SJSA1 (cell line): ENCODE results near the gene FNDC3B. TPM values are rescaled to one million over a fixed set of nuclear protein-coding genes. Genes with fewer than 3 reads are reported as not detected.
A peak's percentile ranks its signal among the peaks of the same experiment; 100 is the strongest.

Experiments used
- DNase-seq, 2 experiments: peaks; one replicate each; pipeline ENCODE4 v3.0.0-alpha.2; 2015 to 2020; ENCODE audit warnings: low spot score in 2 of 2, low read depth in 1 of 2
- H3K27ac ChIP-seq: fragments of 250-450 bp; sonication (Bioruptor Pico); 2 replicates; pipeline ENCODE4 v1.5.1; 2020; ENCODE audit warnings: mild to moderate bottlenecking, moderate library complexity
- H3K27me3 ChIP-seq: fragments of 250-450 bp; sonication (Bioruptor Pico); replicated peaks from 2 replicates; pipeline ENCODE4 v1.5.1; 2020; ENCODE audit warnings: mild to moderate bottlenecking, moderate library complexity
- H3K36me3 ChIP-seq: fragments of 250-450 bp; sonication (Bioruptor Pico); 2 replicates; pipeline ENCODE4 v1.5.1; 2020; ENCODE audit warnings: mild to moderate bottlenecking
- H3K4me1 ChIP-seq: fragments of 250-450 bp; sonication (Bioruptor Pico); replicated peaks from 2 replicates; pipeline ENCODE4 v1.6.1; 2021; ENCODE audit warnings: mild to moderate bottlenecking
- H3K4me3 ChIP-seq: fragments of 250-450 bp; sonication (Bioruptor Pico); 2 replicates; pipeline ENCODE4 v1.5.1; 2020; ENCODE audit warnings: mild to moderate bottlenecking
- H3K9me3 ChIP-seq: fragments of 250-450 bp; sonication (Bioruptor Pico); replicated peaks from 2 replicates; pipeline ENCODE4 v1.5.1; 2020; ENCODE audit warnings: mild to moderate bottlenecking
- total RNA-seq: library from RNA; depleted of rRNA; stranded (reverse); fragments of >200 nt; shearing (Covaris generic); gene quantifications from 2 replicates; pipeline ENCODE4 v1.2.3, GENCODE V29; 2014

FNDC3B gene
- total RNA-seq, 1 experiment from 2014 or later = 73.4 TPM

DNA sequence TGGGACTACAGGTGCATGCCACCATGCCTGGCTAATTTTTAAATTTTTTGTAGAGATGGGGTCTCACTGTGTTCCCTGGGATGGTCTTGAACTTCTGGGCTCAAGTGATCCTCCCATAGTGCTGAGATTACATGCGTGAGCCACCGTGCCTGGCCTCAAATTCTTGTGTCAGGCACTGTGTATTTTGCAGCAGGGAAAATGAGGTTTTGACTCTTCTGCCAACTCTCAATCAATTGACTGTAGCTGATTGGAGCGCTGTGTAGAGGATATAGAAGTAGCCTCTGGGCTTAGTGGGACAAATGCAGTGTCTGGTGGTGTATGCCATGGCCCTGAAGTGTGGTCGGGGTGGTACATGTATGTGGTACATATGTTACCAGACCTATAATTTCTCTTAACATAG is 152.3 kb downstream of the FNDC3B start:
- no peak for DNase-seq
- H3K27me3 ChIP-seq = no peaks in the 10 kb centered on the region
- no peaks in the 10 kb centered on the region for H3K4me1 ChIP-seq
- H3K9me3 ChIP-seq = no peaks in the 10 kb centered on the region
- 0 out of 2 replicates have a peak, but pooled peaks cover 4% of the 10 kb centered on the region for H3K36me3 ChIP-seq
- H3K4me3 ChIP-seq = no peak overlapping the region
- no peak overlapping the region for H3K27ac ChIP-seq

DNA sequence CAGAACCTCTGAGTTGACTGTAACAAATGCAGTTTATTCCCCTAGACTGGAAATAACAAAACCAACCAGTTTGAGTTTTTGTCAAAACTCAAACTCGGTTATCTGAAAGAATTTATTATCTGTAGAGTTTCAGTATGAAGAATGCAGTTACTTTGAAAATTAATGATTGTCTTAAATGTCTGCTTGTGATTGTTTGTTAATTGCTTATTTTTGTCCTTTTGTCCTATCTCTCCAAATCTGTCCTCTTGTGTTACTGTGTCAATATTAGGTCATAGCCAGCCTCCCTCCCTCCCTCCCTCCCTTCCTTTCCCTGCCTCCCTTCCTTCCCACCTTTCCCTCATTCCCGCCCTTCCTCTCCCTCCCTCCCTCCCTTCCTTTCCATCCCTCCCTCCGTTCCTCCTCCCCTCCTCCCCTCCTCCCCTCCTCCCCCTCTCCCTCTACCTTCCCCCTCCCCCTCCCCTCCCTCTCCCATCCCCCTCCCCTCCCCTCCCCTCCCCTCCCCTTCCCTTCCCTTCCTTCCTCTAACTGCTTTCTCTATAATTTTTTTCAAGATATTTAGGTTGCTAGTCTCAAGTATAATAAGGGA is 153.5 kb downstream of the FNDC3B start:
- Histone ChIP-seq H3K4me1 (no peaks in the 10 kb centered on the region), H3K27me3 (no peaks in the 10 kb centered on the region), H3K27ac (no peak overlapping the region), H3K9me3 (0 out of 2 replicates have a peak, but pooled peaks cover 3% of the 10 kb centered on the region), H3K36me3 (0 out of 2 replicates have a peak, but pooled peaks cover 4% of the 10 kb centered on the region), H3K4me3 (no peak overlapping the region)
- DNase-seq = no peak

DNA sequence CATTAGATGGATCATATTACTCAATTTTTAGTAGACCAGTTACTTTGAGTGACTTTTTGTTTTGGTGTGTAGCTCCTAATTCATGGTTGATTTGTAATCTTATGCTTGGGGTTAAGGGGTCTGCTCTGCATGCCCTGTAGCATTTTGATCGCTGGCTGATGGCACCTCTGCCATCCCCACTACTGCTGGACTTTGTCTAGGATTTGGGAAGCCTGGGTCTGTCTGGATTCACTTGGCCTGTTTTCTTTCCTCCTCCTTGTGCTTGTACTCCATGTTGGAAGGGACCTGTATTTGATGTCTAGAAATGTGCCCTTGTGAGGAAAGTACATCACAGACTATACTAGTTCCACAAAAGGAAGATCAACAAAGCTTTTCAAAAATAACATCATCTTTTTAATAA is 154.1 kb downstream of the FNDC3B start:
- Histone ChIP-seq H3K4me1 (no peaks in the 10 kb centered on the region), H3K9me3 (0 out of 2 replicates have a peak, but pooled peaks cover 3% of the 10 kb centered on the region), H3K27ac (no peak overlapping the region), H3K27me3 (no peaks in the 10 kb centered on the region), H3K4me3 (no peak overlapping the region), H3K36me3 (0 out of 2 replicates have a peak, but pooled peaks cover 4% of the 10 kb centered on the region)
- DNase-seq = no peak

DNA sequence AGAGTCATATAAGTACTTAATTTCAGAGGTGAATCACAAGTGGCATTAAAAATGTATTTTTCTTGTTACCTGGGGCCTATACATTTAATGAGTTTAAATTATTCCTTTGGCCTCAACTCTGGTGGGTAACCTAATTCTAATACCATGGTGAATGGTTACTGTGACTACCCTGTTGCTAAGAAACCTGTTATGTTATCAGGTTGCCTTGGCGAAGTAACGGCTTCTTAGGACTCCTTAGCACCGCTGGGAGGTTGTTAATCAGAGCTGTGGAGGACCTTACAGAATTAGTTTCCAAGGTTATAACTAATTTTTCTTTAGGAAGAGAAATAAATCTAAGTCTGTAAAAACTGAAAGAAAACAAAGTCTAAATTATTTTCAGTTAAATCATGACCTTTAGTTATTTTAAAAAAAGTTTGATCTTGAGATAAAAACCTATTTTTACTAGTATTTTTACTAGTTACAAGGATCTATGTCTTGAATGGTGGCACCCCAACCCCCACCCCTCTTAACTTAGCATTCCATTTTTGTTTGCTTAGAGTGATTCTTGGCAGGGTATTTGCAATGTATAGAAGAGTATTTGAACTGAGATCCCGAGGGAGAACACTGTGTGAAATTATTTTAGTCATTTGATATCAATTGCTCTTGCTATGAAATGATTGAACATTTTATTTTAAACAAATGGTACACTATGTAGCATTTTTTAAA is 155.5 kb downstream of the FNDC3B start:
- H3K27ac ChIP-seq = no peak overlapping the region

DNA sequence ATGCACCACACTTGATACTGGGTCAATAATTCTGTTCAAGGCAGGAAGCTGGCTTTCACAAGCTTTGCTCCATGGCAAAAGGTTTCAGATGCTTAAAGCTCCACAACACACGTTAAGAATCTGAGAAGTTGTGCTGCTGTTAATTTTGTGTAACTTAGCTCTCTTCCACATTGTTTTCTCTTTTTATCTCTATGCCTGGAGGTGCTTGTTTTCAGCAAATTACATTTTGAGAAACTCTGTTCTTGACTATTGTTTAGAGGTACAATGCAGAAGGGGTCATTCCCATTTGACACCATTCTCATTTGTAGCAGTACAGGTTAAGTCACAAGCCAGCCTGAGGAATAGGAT is 156.0 kb downstream of the FNDC3B start:
- DNase-seq = no peak
- no peaks in the 10 kb centered on the region for H3K27me3 ChIP-seq
- no peak overlapping the region for H3K4me3 ChIP-seq
- H3K36me3 ChIP-seq = 0 out of 2 replicates have a peak, but pooled peaks cover 4% of the 10 kb centered on the region
- H3K27ac ChIP-seq = no peak overlapping the region
- H3K9me3 ChIP-seq = 0 out of 2 replicates have a peak, but pooled peaks cover 3% of the 10 kb centered on the region
- H3K4me1 ChIP-seq = peaks cover 6% of the 10 kb centered on the region

More for the DNA sequence above, 155.5 kb downstream of the FNDC3B start:
- DNase-seq = no peak
- 0 out of 2 replicates have a peak, but pooled peaks cover 3% of the 10 kb centered on the region for H3K9me3 ChIP-seq
- peaks cover under 1% of the 10 kb centered on the region for H3K4me1 ChIP-seq
- no peak overlapping the region for H3K4me3 ChIP-seq
- H3K36me3 ChIP-seq = 0 out of 2 replicates have a peak, but pooled peaks cover 4% of the 10 kb centered on the region
- H3K27me3 ChIP-seq = no peaks in the 10 kb centered on the region

DNA sequence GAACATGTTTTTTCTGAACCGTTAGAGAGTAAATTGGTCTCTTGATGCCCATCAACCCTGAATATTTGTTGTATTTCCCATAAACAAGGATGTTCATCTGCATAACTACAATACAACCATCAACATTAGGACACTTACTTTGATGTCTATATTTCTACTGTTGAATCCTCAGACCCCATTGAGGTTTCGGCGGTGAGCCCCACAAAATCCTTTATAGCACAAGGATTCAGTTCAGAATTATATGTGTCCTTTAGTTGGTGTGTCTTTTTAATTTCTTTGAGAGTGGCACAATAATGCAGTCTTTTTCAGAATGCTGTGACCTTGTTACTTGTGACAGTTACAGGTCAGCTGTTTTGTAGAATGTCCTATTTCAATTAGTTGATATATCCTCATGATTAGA is 158.0 kb downstream of the FNDC3B start:
- H3K4me1 ChIP-seq = peaks cover 25% of the 10 kb centered on the region
- 0 out of 2 replicates have a peak, but pooled peaks cover 3% of the 10 kb centered on the region for H3K9me3 ChIP-seq
- no peak overlapping the region for H3K4me3 ChIP-seq
- 0 out of 2 replicates have a peak, but pooled peaks cover 4% of the 10 kb centered on the region for H3K36me3 ChIP-seq
- H3K27ac ChIP-seq = no peak overlapping the region
- H3K27me3 ChIP-seq = no peaks in the 10 kb centered on the region
- DNase-seq = no peak

DNA sequence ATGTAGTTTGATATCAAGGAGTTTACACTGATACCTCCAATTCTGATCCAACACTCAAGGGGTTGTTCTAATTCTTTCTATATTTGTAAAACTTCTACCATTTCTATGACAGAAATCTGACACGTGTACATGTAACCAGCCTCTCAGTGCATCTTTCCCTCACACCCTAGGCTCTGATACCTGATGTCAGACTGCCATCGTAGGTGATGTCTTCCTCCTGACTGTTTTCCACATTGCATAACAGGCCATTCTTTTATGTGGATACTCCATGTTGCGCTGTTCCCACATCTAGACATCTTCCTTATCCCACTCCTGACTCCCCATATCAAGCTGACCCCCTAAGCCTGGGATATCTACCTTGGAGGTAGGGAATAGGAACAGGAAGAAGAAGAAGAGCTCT is 159.1 kb downstream of the FNDC3B start:
- 0 out of 2 replicates have a peak, but pooled peaks cover 3% of the 10 kb centered on the region for H3K9me3 ChIP-seq
- no peak for DNase-seq
- no peak overlapping the region for H3K4me3 ChIP-seq
- H3K27ac ChIP-seq = no peak overlapping the region
- H3K27me3 ChIP-seq = no peaks in the 10 kb centered on the region
- H3K4me1 ChIP-seq = peaks cover 36% of the 10 kb centered on the region
- 0 out of 2 replicates have a peak, but pooled peaks cover 3% of the 10 kb centered on the region for H3K36me3 ChIP-seq

DNA sequence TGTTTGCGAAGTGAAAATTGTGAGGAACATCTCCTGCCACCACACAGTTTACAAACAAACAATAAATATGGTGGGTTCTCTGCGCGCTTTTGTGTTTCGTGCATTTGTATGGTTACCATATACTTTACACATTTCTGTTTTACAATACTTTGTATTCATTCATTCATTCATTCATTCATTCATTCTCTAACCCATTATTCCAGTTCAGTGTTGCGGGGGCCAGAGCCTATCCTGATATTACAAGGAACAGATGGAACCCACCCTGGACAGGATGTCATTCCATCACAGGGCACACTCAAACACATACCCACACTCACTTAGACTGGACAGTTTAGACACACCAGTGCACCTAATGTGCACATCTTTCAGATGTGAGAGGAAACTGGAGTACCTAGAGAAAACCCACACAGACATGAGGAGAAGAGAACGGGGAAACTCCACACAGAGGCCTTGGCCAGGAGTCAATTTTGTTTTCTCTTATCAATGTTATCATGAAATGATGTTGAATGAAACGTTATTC is 160.5 kb downstream of the FNDC3B start:
- no peak for DNase-seq
- no peak overlapping the region for H3K4me3 ChIP-seq
- H3K36me3 ChIP-seq = no peaks in the 10 kb centered on the region; the same call in 1 of the 2 replicates
- H3K27ac ChIP-seq = no peak overlapping the region
- H3K9me3 ChIP-seq = 0 out of 2 replicates have a peak, but pooled peaks cover 3% of the 10 kb centered on the region
- H3K27me3 ChIP-seq = no peaks in the 10 kb centered on the region
- H3K4me1 ChIP-seq = peaks cover 49% of the 10 kb centered on the region

DNA sequence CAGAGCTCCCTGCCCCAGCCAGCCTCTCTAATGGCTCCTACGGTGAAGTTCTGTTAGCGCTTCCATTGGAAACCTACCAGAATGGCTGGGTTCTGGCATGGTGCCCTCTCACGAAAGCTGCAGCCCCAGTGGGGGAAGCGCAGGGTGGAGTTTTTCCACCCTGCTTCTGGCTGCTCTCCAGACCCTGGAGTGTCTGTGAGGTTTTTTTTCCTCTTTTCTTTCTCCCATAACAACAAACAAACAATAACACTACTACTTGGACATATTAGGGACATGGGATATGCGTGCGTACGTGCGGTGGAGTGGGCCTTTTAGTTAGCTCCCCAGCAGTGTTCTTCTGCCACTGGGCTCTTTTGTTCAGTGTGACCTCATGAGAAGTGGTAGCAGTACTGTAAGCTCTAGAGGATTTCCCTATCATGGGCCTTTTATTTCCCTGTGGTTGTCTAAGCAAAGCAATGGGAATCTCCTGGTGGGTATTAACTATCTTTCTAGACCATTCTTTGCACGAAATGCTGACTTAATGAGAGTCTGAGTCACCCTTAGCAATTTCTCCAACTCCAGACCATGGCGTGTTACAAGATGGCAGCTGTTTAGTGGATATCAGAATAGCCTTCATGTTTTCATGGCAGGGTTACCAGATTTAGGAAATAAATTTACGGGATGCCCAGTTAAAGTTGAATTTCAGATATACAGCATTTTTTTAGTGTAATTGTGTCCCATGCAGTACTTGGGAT is 161.9 kb downstream of the FNDC3B start:
- H3K4me3 ChIP-seq = no peak overlapping the region
- H3K36me3 ChIP-seq = peaks cover 5% of the 10 kb centered on the region; the same call in 1 of the 2 replicates
- peak; percentile 59 to 66 for DNase-seq
- 0 out of 2 replicates have a peak, but pooled peaks cover 3% of the 10 kb centered on the region for H3K9me3 ChIP-seq
- H3K27me3 ChIP-seq = no peaks in the 10 kb centered on the region
- peak overlapping the region; percentile 60 for H3K27ac ChIP-seq
- H3K4me1 ChIP-seq = peaks cover 49% of the 10 kb centered on the region

DNA sequence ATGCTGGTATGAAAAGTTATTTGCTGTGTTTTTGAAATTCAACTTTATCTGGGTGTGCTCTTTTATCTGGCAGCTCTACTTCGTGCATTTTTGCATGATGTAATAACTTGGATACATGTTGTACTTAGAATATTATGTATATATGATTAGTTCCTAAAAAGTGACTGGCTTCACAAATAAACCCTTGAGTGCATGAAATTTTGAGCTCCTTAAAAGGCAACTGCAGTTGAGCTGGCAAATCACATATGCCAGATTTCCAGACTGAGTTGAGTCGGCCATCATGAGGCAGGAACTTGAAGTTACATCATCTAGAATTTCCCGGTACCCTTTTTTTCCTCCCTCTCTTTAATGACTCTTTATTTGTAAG is 162.5 kb downstream of the FNDC3B start:
- H3K27me3 ChIP-seq = no peaks in the 10 kb centered on the region
- no peak for DNase-seq
- peaks cover 49% of the 10 kb centered on the region for H3K4me1 ChIP-seq
- peak overlapping the region; percentile 60 for H3K27ac ChIP-seq
- H3K4me3 ChIP-seq = no peak overlapping the region
- peaks cover 5% of the 10 kb centered on the region; the same call in 1 of the 2 replicates for H3K36me3 ChIP-seq
- H3K9me3 ChIP-seq = 0 out of 2 replicates have a peak, but pooled peaks cover 3% of the 10 kb centered on the region

DNA sequence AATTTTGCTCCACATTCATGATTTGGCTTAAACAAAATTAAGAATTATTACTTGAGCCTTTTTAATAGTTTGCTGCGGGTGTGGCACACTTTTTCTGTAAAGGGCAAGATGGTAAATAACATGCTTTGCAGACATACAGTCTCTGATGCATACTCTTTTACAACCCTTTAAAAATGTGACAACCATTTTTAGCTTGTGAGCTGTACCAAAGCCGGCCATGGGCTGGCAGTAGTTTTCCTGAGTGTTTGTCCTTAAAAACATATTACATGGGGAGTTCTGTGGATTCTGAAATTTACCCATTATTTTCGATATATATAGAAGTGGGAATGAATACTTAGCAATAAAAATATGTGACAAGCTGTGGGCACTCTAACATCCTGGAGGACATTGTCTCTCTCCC is 163.4 kb downstream of the FNDC3B start:
- H3K4me1 ChIP-seq = peaks cover 49% of the 10 kb centered on the region
- no peaks in the 10 kb centered on the region for H3K27me3 ChIP-seq
- peaks cover 5% of the 10 kb centered on the region; the same call in 1 of the 2 replicates for H3K36me3 ChIP-seq
- no peak overlapping the region for H3K27ac ChIP-seq
- no peaks in the 10 kb centered on the region for H3K9me3 ChIP-seq
- H3K4me3 ChIP-seq = no peak overlapping the region
- no peak for DNase-seq

DNA sequence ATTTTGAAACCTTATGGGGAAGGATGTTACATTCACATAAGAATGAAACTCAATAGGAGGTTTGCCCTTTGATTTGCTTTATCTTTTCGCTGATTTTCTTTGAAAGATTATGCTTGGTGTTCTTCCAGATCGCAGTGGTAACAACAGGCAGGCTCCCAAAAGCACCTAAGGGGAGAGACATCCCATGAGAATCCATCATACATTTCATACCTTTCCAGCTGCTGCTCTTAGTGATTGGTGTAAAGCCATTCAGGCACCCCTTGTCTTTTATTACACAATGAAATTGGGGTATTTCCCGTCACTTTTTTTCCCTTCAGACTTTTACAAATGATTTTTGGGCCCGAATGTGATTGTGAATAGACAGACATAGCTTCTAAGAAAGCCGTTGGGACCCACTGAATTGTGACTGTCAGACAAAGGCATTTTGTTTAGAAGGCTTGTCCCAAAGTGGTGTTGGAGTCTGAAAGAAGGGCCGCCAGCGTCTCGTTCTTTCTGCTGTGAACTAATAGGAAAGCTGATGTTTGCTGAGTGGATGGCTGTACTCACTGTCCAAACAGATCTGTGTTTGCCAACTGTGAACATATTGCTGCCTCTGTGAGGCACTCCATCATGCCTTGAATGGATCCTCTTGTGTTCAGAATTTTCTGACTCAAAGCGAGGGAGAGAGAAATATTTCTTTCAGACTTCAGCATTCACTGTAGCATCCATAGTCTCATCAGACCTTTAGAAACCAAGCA is 164.3 kb downstream of the FNDC3B start:
- H3K36me3 ChIP-seq = peaks cover 5% of the 10 kb centered on the region; the same call in 1 of the 2 replicates
- H3K4me1 ChIP-seq = peaks cover 49% of the 10 kb centered on the region
- no peak overlapping the region for H3K4me3 ChIP-seq
- no peak for DNase-seq
- H3K27ac ChIP-seq = peak overlapping the region; percentile 27; the same call in 1 of the 2 replicates
- no peaks in the 10 kb centered on the region for H3K27me3 ChIP-seq
- H3K9me3 ChIP-seq = no peaks in the 10 kb centered on the region

DNA sequence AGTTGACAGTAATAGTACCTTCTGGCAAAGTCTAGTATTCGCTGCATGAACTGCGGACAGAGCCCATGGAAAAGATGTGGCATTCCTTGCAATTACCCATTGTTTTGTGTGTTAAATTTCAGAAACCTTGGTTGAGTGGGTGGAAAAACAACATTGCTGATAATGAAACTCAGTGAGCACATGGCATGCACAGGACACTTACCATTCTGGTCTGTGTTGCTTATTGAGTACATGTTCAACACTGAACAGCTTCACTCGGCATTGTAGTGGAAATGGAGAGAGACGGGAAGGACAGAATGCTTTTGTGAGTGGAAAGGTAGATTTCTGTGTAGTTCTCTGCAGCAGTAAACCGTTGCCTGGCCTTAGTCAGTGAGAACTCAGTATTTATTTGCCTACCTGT is 165.3 kb downstream of the FNDC3B start:
- H3K27ac ChIP-seq = no peak overlapping the region
- H3K4me3 ChIP-seq = no peak overlapping the region
- peaks cover 49% of the 10 kb centered on the region for H3K4me1 ChIP-seq
- peaks cover 8% of the 10 kb centered on the region for H3K36me3 ChIP-seq
- H3K27me3 ChIP-seq = no peaks in the 10 kb centered on the region
- no peaks in the 10 kb centered on the region for H3K9me3 ChIP-seq
- DNase-seq = no peak
